NCI-H345 treated with DMSO at 0.1 percent for 48 hours (cell line): ENCODE results near the gene CDH19.

Experiments used
- DNase-seq: peaks from one replicate; lab custom pipeline; 2025; ENCODE audit not compliant: unreplicated experiment; lab: John Stamatoyannopoulos, UW

Gene CDH19

DNA sequence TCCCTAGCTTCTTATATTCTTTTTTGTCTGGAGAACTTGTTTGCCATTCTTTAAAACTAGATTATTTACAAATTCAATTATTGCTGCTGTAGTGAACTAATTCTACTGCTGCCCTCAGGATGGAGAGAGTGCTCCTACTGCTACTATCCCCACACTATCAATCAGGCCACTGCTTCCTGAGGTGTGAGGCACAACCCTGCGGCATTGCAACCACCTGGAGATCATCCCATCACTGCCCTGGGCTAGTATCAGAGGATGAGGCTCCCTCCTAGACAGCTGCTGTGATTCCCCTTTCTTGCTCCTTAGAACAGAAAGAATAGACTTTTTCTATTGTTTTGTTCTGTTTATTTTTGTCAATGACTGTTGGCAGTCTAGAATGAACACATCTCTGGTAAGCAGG is 146.6 kb downstream of the CDH19 start:
- no peak for DNase-seq
